ENCODE results near the gene WDR33.
"Not testable (repeated sequence)": the region's sequence is repeated elsewhere in the genome, so short reads cannot be mapped to it uniquely, and the experiment has no call there.

Gene WDR33

DNA sequence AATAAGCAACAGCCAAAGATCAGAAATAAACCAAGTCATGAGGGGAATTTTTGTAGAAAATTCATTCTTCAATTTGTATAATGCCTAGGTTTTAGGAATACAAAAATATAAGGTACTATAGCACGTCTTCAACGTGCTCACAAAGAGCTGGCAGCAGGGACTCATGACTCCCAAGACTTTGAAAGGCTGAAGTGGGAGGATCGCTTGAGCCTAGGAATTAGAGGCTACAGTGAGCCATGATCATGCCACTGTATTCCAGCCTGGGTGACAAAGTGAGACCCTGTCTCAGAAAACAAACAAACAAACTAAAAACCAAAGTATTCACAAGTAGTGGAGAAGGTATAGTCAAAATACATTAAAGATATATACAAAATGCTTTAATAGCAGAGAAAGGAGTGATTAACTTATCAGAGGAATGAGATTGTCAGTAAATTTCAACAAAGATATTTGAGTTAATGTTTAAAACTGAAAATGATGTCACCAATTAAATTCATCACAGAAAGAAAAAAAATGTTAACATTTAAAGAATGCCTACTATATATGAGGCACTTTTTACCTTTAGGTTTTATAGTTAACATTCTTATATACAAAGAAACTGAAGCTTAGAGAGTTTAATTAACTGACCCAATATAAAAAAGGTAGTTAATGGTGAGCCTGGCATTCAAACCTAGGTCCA lies 3.2 kb downstream of the WDR33 start:
- DNase-seq: no peak

DNA sequence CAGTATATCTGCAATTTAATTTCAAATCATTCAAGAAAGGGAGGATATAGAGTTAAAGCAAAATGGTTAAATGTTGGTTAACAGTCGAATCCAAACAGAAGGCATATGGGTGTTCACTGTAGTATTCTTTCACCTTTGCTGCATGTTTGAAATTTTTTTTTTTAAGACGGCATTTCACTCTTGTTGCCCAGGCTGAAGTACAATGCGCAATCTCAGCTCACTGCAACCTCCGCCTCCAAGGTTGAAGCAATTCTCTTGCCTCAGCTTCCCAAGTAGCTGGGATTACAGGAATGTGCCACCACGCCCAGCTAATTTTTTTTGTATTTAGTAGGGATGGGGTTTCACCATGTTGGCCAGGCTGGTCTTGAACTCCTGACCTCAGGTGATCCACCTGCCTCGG lies 4.1 kb downstream of the WDR33 start:
- not testable (repeated sequence) for DNase-seq

- DNase-seq: no peak
Measured at GRCh38 chr2:127805491-127805890, 5.5 kb downstream of the WDR33 start.

- no peak for DNase-seq
Measured at GRCh38 chr2:127799926-127800325, 11.0 kb downstream of the WDR33 start.

- no peak for DNase-seq
Measured at GRCh38 chr2:127796389-127796788, 14.6 kb downstream of the WDR33 start.

DNA sequence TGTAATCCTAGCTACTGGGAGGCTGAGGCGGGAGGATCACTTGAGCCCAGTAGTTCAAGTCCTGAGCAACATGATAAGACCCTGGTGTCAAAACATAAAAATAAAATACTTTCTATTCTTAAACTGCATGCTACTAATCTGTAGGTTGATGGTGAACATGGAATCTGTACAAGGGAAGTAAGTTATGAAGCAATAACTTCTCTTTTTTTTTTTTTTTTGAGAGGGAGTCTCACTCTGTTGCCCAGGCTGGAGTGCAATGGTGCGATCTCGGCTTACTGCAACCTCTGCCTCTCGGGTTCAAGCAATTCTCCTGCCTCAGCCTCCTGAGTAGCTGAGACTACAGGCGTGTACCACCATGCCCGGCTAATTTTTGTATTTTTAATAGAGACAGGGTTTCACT lies 16.1 kb downstream of the WDR33 start:
- not testable (repeated sequence) for DNase-seq

GRCh38 chr2:127792805-127793204 lies 18.2 kb downstream of the WDR33 start:
- no peak for DNase-seq

DNA sequence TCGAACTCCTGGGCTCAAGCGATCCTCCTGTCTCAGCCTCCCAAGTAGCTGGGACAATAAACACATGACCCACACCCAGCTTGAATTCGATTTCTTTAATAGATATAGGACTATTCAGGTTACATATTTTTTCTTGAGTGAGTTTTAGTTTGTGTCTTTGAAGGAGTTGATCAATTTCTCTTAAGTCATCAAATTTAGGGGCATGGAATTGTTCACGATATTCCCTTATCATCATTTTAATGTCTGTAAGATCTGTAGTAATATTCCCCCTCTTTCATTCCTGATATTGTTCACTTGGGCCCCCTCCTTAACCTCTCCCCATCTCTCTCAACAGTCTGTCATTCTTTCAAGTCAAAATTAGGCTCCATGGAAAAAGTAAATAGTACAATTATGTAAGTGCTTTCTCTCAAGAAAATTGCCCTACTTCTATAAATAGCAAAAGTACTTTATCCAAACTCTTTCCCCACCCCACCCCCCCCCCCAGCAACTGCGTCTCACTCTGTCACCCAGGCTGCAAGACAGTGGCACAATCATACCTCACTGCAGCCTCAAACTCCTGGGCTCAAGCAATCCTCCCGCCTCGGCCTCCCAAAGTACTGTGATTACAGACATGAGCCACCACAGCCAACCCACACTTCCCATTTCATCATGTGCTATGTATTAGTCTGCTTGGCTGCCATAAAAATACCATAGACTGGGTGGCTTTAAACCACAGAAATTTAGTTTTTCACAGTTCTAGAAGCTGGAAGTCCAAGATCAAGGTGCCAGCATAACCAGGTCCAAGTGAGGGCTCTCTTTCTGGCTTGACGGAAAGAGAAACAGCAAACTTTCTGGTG lies 20.1 kb downstream of the WDR33 start:
- no peak for DNase-seq

- no peak for DNase-seq
Measured at GRCh38 chr2:127786048-127786809, 24.7 kb downstream of the WDR33 start.

- no peak for DNase-seq
Measured at GRCh38 chr2:127784965-127785518, 25.9 kb downstream of the WDR33 start.

- no peak for DNase-seq
Measured at GRCh38 chr2:127783101-127783500, 27.9 kb downstream of the WDR33 start.

DNA sequence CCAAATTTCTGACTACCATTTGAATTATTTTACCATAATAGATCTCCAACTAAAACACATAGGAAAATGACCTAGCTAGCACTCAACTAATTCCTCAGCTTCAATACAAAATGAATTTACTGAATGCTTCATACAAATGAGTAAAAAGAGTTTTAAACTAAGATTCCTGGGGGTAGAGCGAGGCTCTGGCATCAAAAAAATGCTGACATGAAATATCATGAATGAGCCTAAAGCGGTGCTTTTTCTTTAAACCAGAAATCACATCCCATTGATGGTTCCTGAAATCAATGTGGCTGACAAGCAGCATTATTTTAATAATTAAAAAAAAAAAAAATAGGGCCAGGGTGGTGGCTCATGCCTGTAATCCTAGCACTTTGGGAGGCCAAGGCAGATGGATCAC lies 32.1 kb downstream of the WDR33 start:
- no peak for DNase-seq

- no peak for DNase-seq
Measured at GRCh38 chr2:127778447-127778846, 32.5 kb downstream of the WDR33 start.

- DNase-seq: no peak
Measured at GRCh38 chr2:127776122-127776780, 34.7 kb downstream of the WDR33 start.

DNA sequence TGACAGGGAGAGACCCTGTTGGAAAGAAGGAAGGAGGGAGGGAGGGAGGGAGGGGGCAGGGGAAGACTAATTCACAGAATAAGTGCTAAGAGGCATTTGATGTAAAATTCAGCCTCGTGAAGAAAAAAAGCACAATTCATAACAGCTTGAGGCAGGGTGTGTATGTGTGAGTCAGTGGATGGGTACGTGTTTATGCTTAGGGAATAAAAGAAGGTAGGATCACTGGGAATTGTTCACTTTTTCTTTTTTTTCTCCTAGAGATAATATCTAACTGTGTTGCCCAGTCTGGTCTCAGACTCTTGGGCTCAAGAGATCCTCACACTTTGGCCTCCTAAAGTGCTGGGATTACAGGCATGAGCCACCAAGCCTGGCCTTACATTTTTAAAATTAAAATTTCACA lies 39.2 kb downstream of the WDR33 start:
- DNase-seq: no peak

GRCh38 chr2:127770973-127771735 lies 39.8 kb downstream of the WDR33 start:
- no peak for DNase-seq

DNA sequence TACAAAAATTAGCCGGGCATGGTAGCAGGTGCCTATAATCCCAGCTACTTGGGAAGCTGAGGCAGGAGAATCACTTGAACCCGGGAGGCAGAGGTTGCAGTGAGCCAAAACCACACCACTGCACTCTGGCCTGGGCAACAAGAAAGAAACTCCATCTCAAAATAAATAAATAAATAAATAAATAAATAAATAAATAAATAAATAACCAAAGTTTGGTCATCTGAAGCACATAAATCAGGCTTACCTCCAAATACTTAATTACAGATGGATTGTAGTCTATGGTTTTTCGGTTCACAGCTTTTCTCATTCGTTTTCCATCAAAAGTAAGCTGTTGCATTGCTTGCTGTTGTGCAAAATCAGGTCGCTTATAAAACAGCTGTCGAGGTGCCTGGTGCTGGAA lies 40.4 kb downstream of the WDR33 start:
- DNase-seq: not testable (repeated sequence)

- DNase-seq: no peak
Measured at GRCh38 chr2:127769587-127769986, 41.4 kb downstream of the WDR33 start.

- DNase-seq: no peak
Measured at GRCh38 chr2:127768775-127769479, 42.0 kb downstream of the WDR33 start.

- no peak for DNase-seq
Measured at GRCh38 chr2:127763776-127764175, 47.2 kb downstream of the WDR33 start.

- DNase-seq: no peak
Measured at GRCh38 chr2:127762846-127763245, 48.1 kb downstream of the WDR33 start.
